ENCODE results near the gene PDE2A.
"Not testable (repeated sequence)": the region's sequence is repeated elsewhere in the genome, so short reads cannot be mapped to it uniquely, and the experiment has no call there.

DNA sequence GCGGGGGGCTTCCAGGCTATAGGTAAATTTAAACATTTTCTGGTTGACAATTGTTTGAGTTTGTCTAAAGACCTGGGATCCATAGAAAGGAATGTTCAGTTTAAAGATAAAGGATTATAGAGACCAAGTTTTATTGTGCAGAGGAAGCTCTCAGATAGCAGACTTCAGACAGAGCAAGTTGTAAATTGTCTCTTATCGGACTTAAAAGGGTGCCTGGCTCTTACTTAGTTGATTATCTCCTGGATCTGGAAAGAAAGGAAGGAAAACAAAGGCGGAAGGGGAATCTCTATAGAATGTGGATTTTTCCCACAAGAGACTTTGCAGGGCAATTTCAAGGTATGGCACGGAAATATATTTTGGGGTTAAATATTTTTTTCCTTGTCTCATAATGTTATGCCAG lies 101.7 kb downstream of the PDE2A start:
- not testable (repeated sequence) for TF ChIP-seq POLR2A (IDR thresholded peaks at IDR 0.05; ENCODE audit: low read length); PHF8 (IDR thresholded peaks at IDR 0.05; ENCODE audit: borderline replicate concordance, low read depth); CTCF (IDR thresholded peaks at IDR 0.05); BHLHE40 (IDR thresholded peaks at IDR 0.05; ENCODE audit: low read depth, low read length); RAD21 (conservative IDR thresholded peaks at IDR 0.05 in 1 of 2, IDR thresholded peaks at IDR 0.05 in 1 of 2); CHD4 (IDR thresholded peaks at IDR 0.05; ENCODE audit: borderline replicate concordance); EP300 (IDR thresholded peaks at IDR 0.05); MAX (IDR thresholded peaks at IDR 0.05); ESRRA (IDR thresholded peaks at IDR 0.05; ENCODE audit: borderline replicate concordance, low read length); HOXB13 (CRISPR knock-in tag; IDR thresholded peaks at IDR 0.05; ENCODE audit: low read depth); HOXA7 (CRISPR knock-in tag; IDR thresholded peaks at IDR 0.05)
- TF ChIP-seq, protein P1, sequence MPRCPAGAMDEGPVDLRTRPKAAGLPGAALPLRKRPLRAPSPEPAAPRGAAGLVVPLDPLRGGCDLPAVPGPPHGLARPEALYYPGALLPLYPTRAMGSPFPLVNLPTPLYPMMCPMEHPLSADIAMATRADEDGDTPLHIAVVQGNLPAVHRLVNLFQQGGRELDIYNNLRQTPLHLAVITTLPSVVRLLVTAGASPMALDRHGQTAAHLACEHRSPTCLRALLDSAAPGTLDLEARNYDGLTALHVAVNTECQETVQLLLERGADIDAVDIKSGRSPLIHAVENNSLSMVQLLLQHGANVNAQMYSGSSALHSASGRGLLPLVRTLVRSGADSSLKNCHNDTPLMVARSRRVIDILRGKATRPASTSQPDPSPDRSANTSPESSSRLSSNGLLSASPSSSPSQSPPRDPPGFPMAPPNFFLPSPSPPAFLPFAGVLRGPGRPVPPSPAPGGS (IDR thresholded peaks at IDR 0.05) = not testable (repeated sequence)
- TF ChIP-seq, protein P2, sequence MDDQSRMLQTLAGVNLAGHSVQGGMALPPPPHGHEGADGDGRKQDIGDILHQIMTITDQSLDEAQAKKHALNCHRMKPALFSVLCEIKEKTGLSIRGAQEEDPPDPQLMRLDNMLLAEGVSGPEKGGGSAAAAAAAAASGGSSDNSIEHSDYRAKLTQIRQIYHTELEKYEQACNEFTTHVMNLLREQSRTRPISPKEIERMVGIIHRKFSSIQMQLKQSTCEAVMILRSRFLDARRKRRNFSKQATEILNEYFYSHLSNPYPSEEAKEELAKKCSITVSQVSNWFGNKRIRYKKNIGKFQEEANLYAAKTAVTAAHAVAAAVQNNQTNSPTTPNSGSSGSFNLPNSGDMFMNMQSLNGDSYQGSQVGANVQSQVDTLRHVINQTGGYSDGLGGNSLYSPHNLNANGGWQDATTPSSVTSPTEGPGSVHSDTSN (IDR thresholded peaks at IDR 0.05) = not testable (repeated sequence)

Data from A549 (cell line).